Keratinocyte (primary cell): ENCODE measurements around the gene PSMD14. TPM values are rescaled to one million over a fixed set of nuclear protein-coding genes. Genes with fewer than 3 reads are reported as not detected.

Experiments
- DNase-seq: peaks from one replicate; pipeline ENCODE4 v3.0.0-alpha.2; 2011; ENCODE audit warnings: low read depth, missing footprints, low spot score
- FAIRE-seq: peaks from 2 replicates; lab custom pipeline; 2011; peaks lifted over from hg19 to GRCh38; lab: Jason Lieb, UNC
- H2AFZ ChIP-seq: 2 replicates; pipeline ENCODE4 v1.6.0; 2012; ENCODE audit warnings: low read length, control low read depth, inconsistent platforms; ENCODE audit not compliant: control insufficient read depth
- H3K27ac ChIP-seq: 2 replicates; pipeline ENCODE4 v1.5.1; 2011; ENCODE audit warnings: low read length; ENCODE audit not compliant: control insufficient read depth, insufficient read depth
- H3K27me3 ChIP-seq: 3 replicates; pipeline ENCODE4 v1.6.0; 2011; ENCODE audit warnings: low read length; ENCODE audit not compliant: control insufficient read depth, insufficient read depth; ENCODE audit errors: extremely low read depth
- H3K36me3 ChIP-seq, 2 experiments: 2 replicates in 1 of 2; 3 replicates in 1 of 2; pipeline ENCODE4 v1.5.1; 2011; ENCODE audit warnings: low read length in 2 of 2, mild to moderate bottlenecking in 1 of 2; ENCODE audit not compliant: control insufficient read depth in 2 of 2, insufficient read depth in 2 of 2; ENCODE audit errors: extremely low read depth in 1 of 2
- H3K4me1 ChIP-seq: 3 replicates; pipeline ENCODE4 v1.5.1; 2011; ENCODE audit warnings: low read length; ENCODE audit not compliant: control insufficient read depth, insufficient read depth; ENCODE audit errors: extremely low read depth
- H3K4me2 ChIP-seq: 3 replicates; pipeline ENCODE4 v1.6.0; 2011; ENCODE audit warnings: low read depth, low read length; ENCODE audit not compliant: control insufficient read depth, insufficient read depth; ENCODE audit errors: extremely low read depth
- H3K4me3 ChIP-seq, 3 experiments: fragments of 200-600 bp in 1 of 3; sonication (generic) in 1 of 3; 2 replicates in 2 of 3; 3 replicates in 1 of 3; pipeline ENCODE4 v1.5.1; 2011 to 2016; ENCODE audit warnings: low read length in 3 of 3, mild to moderate bottlenecking in 3 of 3, control low read depth in 2 of 3, inconsistent platforms in 1 of 3, low read depth in 1 of 3, mixed read lengths in 1 of 3, mixed run types in 1 of 3, moderate library complexity in 1 of 3; ENCODE audit not compliant: control insufficient read depth in 2 of 3, insufficient read depth in 2 of 3; ENCODE audit errors: extremely low read depth in 1 of 3
- H3K79me2 ChIP-seq: 2 replicates; pipeline ENCODE4 v1.6.0; 2012; ENCODE audit warnings: low read length; ENCODE audit not compliant: control insufficient read depth, insufficient read depth
- H3K9ac ChIP-seq: 3 replicates; pipeline ENCODE4 v1.6.0; 2011; ENCODE audit warnings: low read length; ENCODE audit not compliant: control insufficient read depth, insufficient read depth; ENCODE audit errors: extremely low read depth
- H3K9me1 ChIP-seq: 3 replicates; pipeline ENCODE4 v1.6.0; 2011; ENCODE audit warnings: low read length; ENCODE audit not compliant: control insufficient read depth, insufficient read depth; ENCODE audit errors: extremely low read depth
- H3K9me3 ChIP-seq: 2 replicates; pipeline ENCODE4 v1.5.1; 2012; ENCODE audit warnings: low read depth, low read length; ENCODE audit not compliant: control insufficient read depth
- H4K20me1 ChIP-seq: 3 replicates; pipeline ENCODE4 v1.6.0; 2011; ENCODE audit warnings: low read length; ENCODE audit not compliant: control insufficient read depth, insufficient read depth; ENCODE audit errors: extremely low read depth
- EZH2 ChIP-seq: IDR thresholded peaks from one replicate; pipeline ENCODE4 v1.6.1; 2012; ENCODE audit warnings: inconsistent platforms, mild to moderate bottlenecking, low read length, moderate library complexity
- dilution Hi-C: fragments of 300-500 bp; cut with MboI; formaldehyde crosslinking; loops from one replicate; pipeline ENCODE4 v1.7.0; 2020; ENCODE audit warnings: low sequenced_read_pairs; ENCODE audit not compliant: extremely low pct_ligation_motif_present
- polyA plus RNA-seq, 5 experiments: library from polyadenylated mRNA; depleted of rRNA in 3 of 5; stranded (reverse) in 3 of 5; stranded (forward) in 1 of 5; unstranded in 1 of 5; fragments of >200 nt; gene quantifications; 1 replicate in 1 of 5; 2 replicates in 3 of 5; 3 replicates in 1 of 5; pipeline versions ENCODE4 v1.2.1 to v1.2.3, GENCODE V29; 2011 to 2012; ENCODE audit warnings: missing spikeins in 2 of 5, low read depth in 1 of 5, low replicate concordance in 1 of 5
- TF ChIP-seq, protein P1 (sequence below), 3 experiments: IDR thresholded peaks in 1 of 3; conservative IDR thresholded peaks in 1 of 3; optimal IDR thresholded peaks in 1 of 3; 2 replicates in 2 of 3; 3 replicates in 1 of 3; pipeline versions ENCODE3 to v1.5.1; 2011; ENCODE audit warnings: low read length in 3 of 3, mild to moderate bottlenecking in 3 of 3, moderate library complexity in 2 of 3, control low read depth in 1 of 3, inconsistent platforms in 1 of 3; ENCODE audit not compliant: insufficient read depth in 2 of 3; ENCODE audit errors: extremely low read depth in 1 of 3

Gene PSMD14
- polyA plus RNA-seq, 1 donor (not counting 4 experiments of a cell fraction or from before 2014, with no cell fraction given), result 136 TPM

GRCh38 chr2:161407597-161407996 lies 99.4 kb downstream of the PSMD14 start:
- H3K9me3 ChIP-seq, result no peaks in the 10 kb centered on the region
- no peak overlapping the region for H3K27ac ChIP-seq
- no peak overlapping the region for H3K4me2 ChIP-seq
- dilution Hi-C loops, result no loop called here
- no peaks in the 10 kb centered on the region for H3K79me2 ChIP-seq
- H2AFZ ChIP-seq, result no peak overlapping the region
- no peaks in the 10 kb centered on the region for H3K27me3 ChIP-seq
- DNase-seq (no peak), FAIRE-seq (no peak)
- no peaks in the 10 kb centered on the region for H3K9me1 ChIP-seq
- no peak overlapping the region for H3K4me3 ChIP-seq
- H4K20me1 ChIP-seq, result no peaks in the 10 kb centered on the region
- no peak overlapping the region for H3K9ac ChIP-seq
- TF ChIP-seq EZH2, result no peak
- TF ChIP-seq, protein P1, sequence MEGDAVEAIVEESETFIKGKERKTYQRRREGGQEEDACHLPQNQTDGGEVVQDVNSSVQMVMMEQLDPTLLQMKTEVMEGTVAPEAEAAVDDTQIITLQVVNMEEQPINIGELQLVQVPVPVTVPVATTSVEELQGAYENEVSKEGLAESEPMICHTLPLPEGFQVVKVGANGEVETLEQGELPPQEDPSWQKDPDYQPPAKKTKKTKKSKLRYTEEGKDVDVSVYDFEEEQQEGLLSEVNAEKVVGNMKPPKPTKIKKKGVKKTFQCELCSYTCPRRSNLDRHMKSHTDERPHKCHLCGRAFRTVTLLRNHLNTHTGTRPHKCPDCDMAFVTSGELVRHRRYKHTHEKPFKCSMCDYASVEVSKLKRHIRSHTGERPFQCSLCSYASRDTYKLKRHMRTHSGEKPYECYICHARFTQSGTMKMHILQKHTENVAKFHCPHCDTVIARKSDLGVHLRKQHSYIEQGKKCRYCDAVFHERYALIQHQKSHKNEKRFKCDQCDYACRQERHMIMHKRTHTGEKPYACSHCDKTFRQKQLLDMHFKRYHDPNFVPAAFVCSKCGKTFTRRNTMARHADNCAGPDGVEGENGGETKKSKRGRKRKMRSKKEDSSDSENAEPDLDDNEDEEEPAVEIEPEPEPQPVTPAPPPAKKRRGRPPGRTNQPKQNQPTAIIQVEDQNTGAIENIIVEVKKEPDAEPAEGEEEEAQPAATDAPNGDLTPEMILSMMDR (optimal IDR thresholded peaks at IDR 0.05 in 1 of 3, IDR thresholded peaks at IDR 0.05 in 1 of 3, conservative IDR thresholded peaks at IDR 0.05 in 1 of 3; ENCODE audit: extremely low read depth in 1 of 3, insufficient read depth in 2 of 3, low read length in 3 of 3), result no peak
- H3K4me1 ChIP-seq, result no peaks in the 10 kb centered on the region
- H3K36me3 ChIP-seq, result peaks cover 2 to 3% of the 10 kb centered on the region in 2 experiments

- dilution Hi-C loops, result no loop called here
- Histone ChIP-seq H3K27ac (no peak overlapping the region), H3K4me2 (no peak overlapping the region), H3K27me3 (peaks cover 4% of the 10 kb centered on the region), H3K4me1 (no peaks in the 10 kb centered on the region), H3K9me1 (no peaks in the 10 kb centered on the region), H4K20me1 (no peaks in the 10 kb centered on the region), H2AFZ (no peak overlapping the region), H3K36me3 (peaks cover 2 to 3% of the 10 kb centered on the region in 2 experiments), H3K9me3 (no peaks in the 10 kb centered on the region), H3K9ac (no peak overlapping the region), H3K79me2 (no peaks in the 10 kb centered on the region), H3K4me3 (no peak overlapping the region)
- TF ChIP-seq, protein P1 (optimal IDR thresholded peaks at IDR 0.05 in 1 of 3, IDR thresholded peaks at IDR 0.05 in 1 of 3, conservative IDR thresholded peaks at IDR 0.05 in 1 of 3; ENCODE audit: extremely low read depth in 1 of 3, insufficient read depth in 2 of 3, low read length in 3 of 3), result no peak
- FAIRE-seq (no peak), DNase-seq (no peak)
Observed at GRCh38 chr2:161409308-161409907, 101.2 kb downstream of the PSMD14 start.
